Activated gamma-delta T cell treated with anti-CD3 and anti-CD28 coated beads, Interleukin-2, amount 50 U/mL, for 16 hours (primary cell): ENCODE results near the gene HAUS8.
"Not testable (repeated sequence)": the region's sequence is repeated elsewhere in the genome, so short reads cannot be mapped to it uniquely, and the experiment has no call there.

ENCODE experiments used
- DNase-seq: peaks from one replicate; pipeline ENCODE4 v3.0.0-alpha.2; 2020; ENCODE audit warnings: low read depth

Gene HAUS8

GRCh38 chr19:17101686-17102628 lies 26.7 kb upstream of the HAUS8 start:
- DNase-seq: no peak

GRCh38 chr19:17098326-17098725 lies 23.1 kb upstream of the HAUS8 start:
- DNase-seq: no peak

GRCh38 chr19:17097593-17098126 lies 22.4 kb upstream of the HAUS8 start:
- no peak for DNase-seq

- DNase-seq: no peak
Measured at GRCh38 chr19:17095141-17095919, 20.1 kb upstream of the HAUS8 start.

- DNase-seq: not testable (repeated sequence)
Measured at GRCh38 chr19:17094694-17095093, 19.4 kb upstream of the HAUS8 start.

- no peak for DNase-seq
Measured at GRCh38 chr19:17092696-17093095, 17.4 kb upstream of the HAUS8 start.

GRCh38 chr19:17091758-17092333 lies 16.6 kb upstream of the HAUS8 start:
- DNase-seq: peak; percentile 2

GRCh38 chr19:17090583-17090982 lies 15.3 kb upstream of the HAUS8 start:
- DNase-seq: peak; percentile 24

GRCh38 chr19:17088552-17088951 lies 13.3 kb upstream of the HAUS8 start:
- no peak for DNase-seq

GRCh38 chr19:17086834-17087233 lies 11.6 kb upstream of the HAUS8 start:
- no peak for DNase-seq

GRCh38 chr19:17086120-17086519 lies 10.9 kb upstream of the HAUS8 start:
- no peak for DNase-seq

GRCh38 chr19:17081672-17082630 lies 6.7 kb upstream of the HAUS8 start:
- DNase-seq: no peak

- no peak for DNase-seq
Measured at GRCh38 chr19:17080440-17080801, 5.2 kb upstream of the HAUS8 start.

GRCh38 chr19:17079710-17080439 lies 4.6 kb upstream of the HAUS8 start:
- peak; percentile 61 for DNase-seq

GRCh38 chr19:17078920-17079709 lies 3.9 kb upstream of the HAUS8 start:
- DNase-seq: no peak

GRCh38 chr19:17078036-17078919 lies 3.0 kb upstream of the HAUS8 start:
- DNase-seq: no peak

GRCh38 chr19:17077447-17078028 lies 2.3 kb upstream of the HAUS8 start:
- DNase-seq: no peak

- DNase-seq: no peak
Measured at GRCh38 chr19:17076543-17076991, 1.3 kb upstream of the HAUS8 start.
